HepG2 (cell line): Measurements from ENCODE around the gene DPEP1. TPM values are rescaled to one million over a fixed set of nuclear protein-coding genes. Genes with fewer than 3 reads are reported as not detected.

Source experiments
- ATAC-seq: fragments of 200-7000 bp; cut with Tn5 transposase; 3 replicates; pipeline ENCODE4 v1.9.1; 2020; ENCODE audit warnings: mild to moderate bottlenecking, moderate library complexity
- BruUV-seq: library from RNA; stranded (reverse); fragments of 400-500 nt; replicated peaks from 2 replicates; lab custom pipeline; 2021; lab: Mats Ljungman, UMichigan
- CTCF ChIA-PET: fragments of 300-600 bp; formaldehyde crosslinking; extraction: SDS; loops from one replicate; lab custom pipeline; 2021; ENCODE audit warnings: low total read pairs, inconsistent platforms, low intra/inter-chr PET ratio; lab: Yijun Ruan, JAX
- POLR2A ChIA-PET: fragments of 350-600 bp; sonication (Branson Sonifier 250); formaldehyde crosslinking; loops from one replicate; lab custom pipeline; 2020; ENCODE audit warnings: antibody characterized with exemption, inconsistent platforms; lab: Yijun Ruan, JAX
- DNase-seq: peaks from one replicate; pipeline ENCODE4 v3.0.0-alpha.2; 2015; ENCODE audit warnings: low spot score
- FAIRE-seq: peaks from 3 replicates; lab custom pipeline; 2011; peaks lifted over from hg19 to GRCh38; lab: Jason Lieb, UNC
- H2AFZ ChIP-seq: one replicate; pipeline ENCODE4 v1.6.1; 2011; ENCODE audit warnings: low read length, inconsistent platforms
- H3K27ac ChIP-seq: fragments of 300-600 bp; 3 replicates; pipeline ENCODE4 v1.8.0; 2011; ENCODE audit warnings: mixed run types, mild to moderate bottlenecking, mixed read lengths, low read length, inconsistent platforms; ENCODE audit not compliant: insufficient read depth; ENCODE audit errors: extremely low read length
- H3K27me3 ChIP-seq, 2 experiments: fragments of 200-600 bp in 1 of 2; 2 replicates in 1 of 2; 3 replicates in 1 of 2; pipeline versions ENCODE4 v1.6.0 to v1.8.0; 2011; ENCODE audit warnings: low read length in 2 of 2, mild to moderate bottlenecking in 2 of 2, moderate library complexity in 2 of 2, inconsistent platforms in 1 of 2; ENCODE audit not compliant: insufficient read depth in 2 of 2, control insufficient read depth in 1 of 2
- H3K36me3 ChIP-seq, 2 experiments: fragments of 200-600 bp in 1 of 2; replicated peaks in 1 of 2; 2 replicates in 1 of 2; 3 replicates in 1 of 2; pipeline versions ENCODE4 v1.5.1 to v1.8.0; 2011; ENCODE audit warnings: low read length in 2 of 2, inconsistent platforms in 1 of 2; ENCODE audit not compliant: insufficient read depth in 2 of 2, control insufficient read depth in 1 of 2
- H3K4me1 ChIP-seq: 2 replicates; pipeline ENCODE4 v1.5.1; 2012; ENCODE audit warnings: low read length, inconsistent platforms; ENCODE audit not compliant: insufficient read depth
- H3K4me2 ChIP-seq: 2 replicates; pipeline ENCODE4 v1.6.0; 2011; ENCODE audit warnings: low read depth, low read length, inconsistent platforms
- H3K4me3 ChIP-seq, 3 experiments: fragments of 200-600 bp in 1 of 3; sonication (generic), shearing (Covaris generic) in 1 of 3; replicated peaks in 1 of 3; 2 replicates each; pipeline ENCODE4 v1.5.1; 2011 to 2016; ENCODE audit warnings: low read length in 3 of 3, inconsistent platforms in 2 of 3, low read depth in 2 of 3, mild to moderate bottlenecking in 2 of 3, control low read depth in 1 of 3, mixed read lengths in 1 of 3; ENCODE audit not compliant: insufficient read depth in 1 of 3
- H3K79me2 ChIP-seq: one replicate; pipeline ENCODE4 v1.6.1; 2011; ENCODE audit warnings: low read length, inconsistent platforms; ENCODE audit not compliant: insufficient read depth
- H3K9ac ChIP-seq: 2 replicates; pipeline ENCODE4 v1.6.0; 2011; ENCODE audit warnings: mild to moderate bottlenecking, low read depth, low read length, inconsistent platforms; ENCODE audit not compliant: insufficient read depth
- H3K9me3 ChIP-seq: 2 replicates; pipeline ENCODE4 v1.5.1; 2012; ENCODE audit warnings: mild to moderate bottlenecking, low read length
- H4K20me1 ChIP-seq: 2 replicates; pipeline ENCODE4 v1.6.0; 2011; ENCODE audit warnings: inconsistent platforms, mild to moderate bottlenecking, low read length, moderate library complexity; ENCODE audit not compliant: insufficient read depth
- CEBPB ChIP-seq: IDR thresholded peaks from 2 replicates; pipeline ENCODE4 v1.6.1; 2011; ENCODE audit warnings: low read depth, low read length, improper control_type of control experiment, borderline replicate concordance
- CEBPG ChIP-seq: IDR thresholded peaks from 2 replicates; pipeline ENCODE4 v1.6.1; 2016
- NAIF1 ChIP-seq: sonication (generic); formaldehyde crosslinking; IDR thresholded peaks from 2 replicates; pipeline ENCODE4 v1.5.0; 2020; ENCODE audit warnings: mild to moderate bottlenecking, missing genetic modification reagents, borderline replicate concordance
- POLR2AphosphoS2 ChIP-seq: IDR thresholded peaks from 2 replicates; pipeline ENCODE4 v1.6.1; 2011; ENCODE audit warnings: low read depth, low read length, improper control_type of control experiment
- TEAD3 ChIP-seq: optimal IDR thresholded peaks from 2 replicates; pipeline ENCODE3; 2016; ENCODE audit warnings: borderline replicate concordance
- ZFAT ChIP-seq: sonication (generic); formaldehyde crosslinking; conservative IDR thresholded peaks from 2 replicates; pipeline ENCODE4 v1.8.1; 2023; ENCODE audit warnings: missing genetic modification reagents, inconsistent platforms
- ZMYM3 ChIP-seq: sonication (generic); formaldehyde crosslinking; IDR thresholded peaks from 2 replicates; pipeline ENCODE4 v1.5.1; 2020; ENCODE audit warnings: mild to moderate bottlenecking, missing genetic modification reagents
- ZNF121 ChIP-seq: sonication (generic); formaldehyde crosslinking; IDR thresholded peaks from 2 replicates; pipeline ENCODE4 v1.5.0; 2020; ENCODE audit warnings: mild to moderate bottlenecking, missing genetic modification reagents
- ZNF432 ChIP-seq: sonication (generic); formaldehyde crosslinking; IDR thresholded peaks from 2 replicates; pipeline ENCODE4 v1.5.0; 2020; ENCODE audit warnings: missing genetic modification reagents, mild to moderate bottlenecking, borderline replicate concordance
- ZNF670 ChIP-seq: sonication (generic); formaldehyde crosslinking; IDR thresholded peaks from 2 replicates; pipeline ENCODE4 v1.8.0; 2022; ENCODE audit warnings: mild to moderate bottlenecking, missing genetic modification reagents, borderline replicate concordance
- ZNF782 ChIP-seq: sonication (generic); formaldehyde crosslinking; IDR thresholded peaks from 2 replicates; pipeline ENCODE4 v1.4.0; 2020; ENCODE audit warnings: missing genetic modification reagents, mild to moderate bottlenecking, borderline replicate concordance
- ZSCAN12 ChIP-seq: sonication (generic); formaldehyde crosslinking; IDR thresholded peaks from 2 replicates; pipeline ENCODE4 v1.9.0; 2021; ENCODE audit warnings: mild to moderate bottlenecking, missing genetic modification reagents
- ZSCAN25 ChIP-seq: sonication (generic); formaldehyde crosslinking; IDR thresholded peaks from 2 replicates; pipeline ENCODE4 v1.8.0; 2022; ENCODE audit warnings: mild to moderate bottlenecking, missing genetic modification reagents
- WGBS: methylation state at CpG from one replicate; pipeline ENCODE4 v1.1.6; 2017; ENCODE audit warnings: low lambda C conversion rate; 5-methylcytosine and 5-hydroxymethylcytosine counted together
- in situ Hi-C: cut with HindIII; loops from 2 replicates; pipeline ENCODE4 v1.10.0; 2017; ENCODE audit warnings: low pct_unique_long_range_greater_than_20kb; ENCODE audit not compliant: extremely low pct_ligation_motif_present
- intact Hi-C: fragments of 100-400 bp; cut with micrococcal nuclease; formaldehyde crosslinking; loops from one replicate; pipeline ENCODE4 v1.10.0; 2022; ENCODE audit not compliant: unreplicated experiment
- polyA plus RNA-seq, 8 experiments: library from polyadenylated mRNA; depleted of rRNA in 3 of 8; stranded (reverse) in 7 of 8; unstranded in 1 of 8; fragments of >200 nt; fragmentation: Illumina TruSeq in 4 of 8; extraction: Trizol in 4 of 8; gene quantifications; 2 replicates each; pipeline versions ENCODE4 v1.2.1 to v1.2.3, GENCODE V29; 2011 to 2016; ENCODE audit warnings: low read depth in 4 of 8, missing spikeins in 1 of 8, mixed read lengths in 1 of 8; ENCODE audit not compliant: insufficient read depth in 1 of 8
- total RNA-seq, 5 experiments: library from RNA; depleted of rRNA; stranded (reverse); fragments of >200 nt; fragmentation: Illumina TruSeq; extraction: Trizol; gene quantifications; 2 replicates each; pipeline ENCODE4 v1.2.3, GENCODE V29; 2016; ENCODE audit warnings: low read depth in 1 of 5
- TF ChIP-seq, protein P1 (sequence below): sonication (generic); formaldehyde crosslinking; IDR thresholded peaks from 2 replicates; pipeline ENCODE4 v1.5.1; 2020; ENCODE audit warnings: missing genetic modification reagents, mild to moderate bottlenecking, borderline replicate concordance

Gene DPEP1
- total and polyA plus RNA-seq, 2 of the 13 experiments (the other 11 are each of a cell fraction or from before 2014, with no cell fraction given), result 37.6 to 52.2 TPM

GRCh38 chr16:89618109-89618998 is 4.9 kb downstream of the DPEP1 start:
- TF ChIP-seq ZNF670 (CRISPR knock-in tag) (no peak), ZNF782 (CRISPR knock-in tag) (no peak), ZSCAN25 (peak; percentile 72), ZNF121 (peak; percentile 95), CEBPG (CRISPR knock-in tag) (peak; percentile 42; the same call in 1 of the 2 replicates), ZNF432 (CRISPR knock-in tag) (no peak), ZFAT (CRISPR knock-in tag) (no peak), CEBPB (peak; percentile 81), ZMYM3 (CRISPR knock-in tag) (0 out of 2 replicates have a peak, but pooled peaks have one; percentile 53), NAIF1 (CRISPR knock-in tag) (no peak), POLR2AphosphoS2 (no peak), TEAD3 (CRISPR knock-in tag) (peak; percentile 22), ZSCAN12 (CRISPR knock-in tag) (no peak)
- TF ChIP-seq, protein P1, sequence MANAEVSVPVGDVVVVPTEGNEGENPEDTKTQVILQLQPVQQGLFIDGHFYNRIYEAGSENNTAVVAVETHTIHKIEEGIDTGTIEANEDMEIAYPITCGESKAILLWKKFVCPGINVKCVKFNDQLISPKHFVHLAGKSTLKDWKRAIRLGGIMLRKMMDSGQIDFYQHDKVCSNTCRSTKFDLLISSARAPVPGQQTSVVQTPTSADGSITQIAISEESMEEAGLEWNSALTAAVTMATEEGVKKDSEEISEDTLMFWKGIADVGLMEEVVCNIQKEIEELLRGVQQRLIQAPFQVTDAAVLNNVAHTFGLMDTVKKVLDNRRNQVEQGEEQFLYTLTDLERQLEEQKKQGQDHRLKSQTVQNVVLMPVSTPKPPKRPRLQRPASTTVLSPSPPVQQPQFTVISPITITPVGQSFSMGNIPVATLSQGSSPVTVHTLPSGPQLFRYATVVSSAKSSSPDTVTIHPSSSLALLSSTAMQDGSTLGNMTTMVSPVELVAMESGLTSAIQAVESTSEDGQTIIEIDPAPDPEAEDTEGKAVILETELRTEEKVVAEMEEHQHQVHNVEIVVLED (CRISPR knock-in tag), result no peak
- DNase-seq, result no peak
- H3K36me3 ChIP-seq, result no peaks in the 10 kb centered on the region
- peak overlapping the region in 2 of 3 experiments; percentile 23 to 45; a peak in 2 of 6 replicates for H3K4me3 ChIP-seq
- H3K4me2 ChIP-seq, result peak overlapping the region; percentile 73
- no peak overlapping the region for H3K27ac ChIP-seq
- ChIA-PET POLR2A (no interaction called here), CTCF (interaction anchor here (1.3 kb wide), 1 partner anchor 22 kb away, joined by 3 read pairs; no protein-coding TSS in a partner anchor)
- peak; percentile 70 for FAIRE-seq
- peaks cover 4 to 11% of the 10 kb centered on the region in 2 experiments; a peak in 3 of 5 replicates for H3K27me3 ChIP-seq
- WGBS, result 20% methylated on average over 16 of the region's 16 CpGs
- peaks cover 66% of the 10 kb centered on the region for H3K4me1 ChIP-seq
- no peaks in the 10 kb centered on the region for H3K9me3 ChIP-seq
- H2AFZ ChIP-seq, result no peak overlapping the region
- intact Hi-C loops (no loop called here), in situ Hi-C loops (no loop called here)
- H3K9ac ChIP-seq, result no peak overlapping the region
- H3K79me2 ChIP-seq, result no peaks in the 10 kb centered on the region
- BruUV-seq, result no TSS peak
- H4K20me1 ChIP-seq, result no peaks in the 10 kb centered on the region
- no peak for ATAC-seq
